Superior temporal gyrus (tissue), 1 donor: Measurements from ENCODE around the gene HSP90AA1.
"Not testable (repeated sequence)": the region's sequence is repeated elsewhere in the genome, so short reads cannot be mapped to it uniquely, and the experiment has no call there.

Experiments
- DNase-seq: peaks from one replicate; pipeline ENCODE4 v3.0.0-alpha.2; 2016; ENCODE audit errors: extremely low spot score

HSP90AA1 gene

DNA sequence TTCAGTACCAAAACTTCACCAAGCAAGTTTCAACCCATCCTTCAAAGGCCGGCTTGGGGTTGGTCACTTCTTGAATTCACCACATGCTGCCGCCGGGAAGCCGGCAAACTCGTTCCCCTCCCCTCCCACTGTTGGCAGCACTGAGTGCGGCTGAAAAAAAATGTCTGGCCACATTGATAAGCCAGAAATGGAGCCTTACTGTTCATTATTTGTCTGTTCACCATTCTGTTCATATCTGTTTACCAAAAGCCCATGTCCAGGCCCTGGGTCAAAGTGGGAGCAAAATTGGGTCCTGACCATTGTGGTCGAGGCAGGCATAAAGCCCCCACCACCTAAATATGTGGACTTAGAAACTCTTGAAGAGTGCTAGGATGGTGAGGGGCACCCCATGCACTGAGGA lies 7.3 kb upstream of the HSP90AA1 start:
- no peak for DNase-seq

DNA sequence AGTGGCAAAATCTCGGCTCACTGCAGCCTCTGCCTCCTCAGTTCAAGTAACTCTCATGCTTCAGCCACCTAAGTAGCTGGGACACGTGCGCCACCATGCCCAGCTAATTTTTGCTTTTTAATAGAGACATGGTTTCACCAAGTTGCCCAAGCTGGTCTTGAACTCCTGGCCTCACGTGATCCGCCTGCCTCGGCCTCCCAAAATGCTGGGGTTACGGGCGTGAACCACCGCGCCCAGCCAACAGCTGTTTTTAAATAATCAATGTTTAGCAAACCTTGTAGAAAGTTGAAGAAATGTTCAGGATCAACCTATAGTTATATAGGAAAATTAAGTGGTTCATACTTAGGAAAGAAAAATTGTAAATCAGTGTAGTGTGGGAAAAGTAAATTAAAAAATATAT lies 6.0 kb upstream of the HSP90AA1 start:
- DNase-seq: no peak

DNA sequence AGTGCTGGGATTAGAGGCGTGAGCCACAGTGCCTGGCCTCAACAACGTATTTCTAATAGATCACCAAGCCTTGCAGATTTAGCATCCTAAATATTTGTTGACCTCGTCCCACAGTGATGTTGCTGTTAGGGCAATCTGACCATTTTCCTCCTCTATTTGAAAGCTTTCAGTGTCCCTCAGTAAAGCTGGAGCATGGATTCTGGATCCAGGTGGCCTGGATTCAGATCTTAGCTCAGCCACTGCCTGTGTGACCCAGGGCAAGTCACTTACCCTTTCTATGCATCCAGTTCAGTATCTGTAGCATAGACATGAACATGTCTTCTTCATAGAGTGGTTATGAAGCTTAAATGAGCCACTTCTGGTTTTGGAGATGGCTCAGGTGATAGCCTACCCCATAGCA lies 3.9 kb upstream of the HSP90AA1 start:
- DNase-seq: no peak

DNA sequence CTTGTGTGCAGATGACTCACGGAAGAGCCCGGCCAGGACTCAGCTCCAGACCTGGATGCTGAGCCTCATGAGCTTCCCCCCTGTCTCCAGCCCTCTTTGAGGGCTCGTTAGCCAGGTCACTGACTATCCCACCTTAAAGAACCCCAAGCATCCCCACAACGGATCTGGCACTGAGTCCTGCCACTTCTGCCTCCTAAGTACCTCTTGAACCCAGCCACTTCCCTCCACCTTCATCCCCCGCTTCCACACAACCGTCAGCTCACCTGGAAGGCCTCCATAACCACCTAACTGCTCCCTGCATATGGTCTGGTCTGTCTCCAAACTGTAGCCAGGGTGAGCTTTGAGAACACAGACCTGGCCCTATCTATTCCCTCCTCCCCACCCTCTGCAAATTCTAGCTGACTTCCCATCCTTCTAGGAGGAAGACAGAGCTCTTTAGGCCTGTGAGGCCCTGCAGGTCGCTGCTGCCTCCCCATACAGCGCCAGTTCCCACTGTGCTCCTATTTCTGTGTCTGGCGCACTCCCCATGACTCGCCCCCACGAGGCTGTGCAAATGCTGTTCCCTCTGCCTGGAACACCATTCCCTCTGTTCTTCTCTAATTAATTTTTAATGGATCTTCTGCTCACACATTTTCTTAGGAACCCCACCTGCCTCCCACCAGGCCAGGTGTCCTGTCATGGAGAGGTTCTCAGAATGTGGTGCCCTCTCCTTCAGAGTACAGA lies 2.9 kb upstream of the HSP90AA1 start:
- no peak for DNase-seq

DNA sequence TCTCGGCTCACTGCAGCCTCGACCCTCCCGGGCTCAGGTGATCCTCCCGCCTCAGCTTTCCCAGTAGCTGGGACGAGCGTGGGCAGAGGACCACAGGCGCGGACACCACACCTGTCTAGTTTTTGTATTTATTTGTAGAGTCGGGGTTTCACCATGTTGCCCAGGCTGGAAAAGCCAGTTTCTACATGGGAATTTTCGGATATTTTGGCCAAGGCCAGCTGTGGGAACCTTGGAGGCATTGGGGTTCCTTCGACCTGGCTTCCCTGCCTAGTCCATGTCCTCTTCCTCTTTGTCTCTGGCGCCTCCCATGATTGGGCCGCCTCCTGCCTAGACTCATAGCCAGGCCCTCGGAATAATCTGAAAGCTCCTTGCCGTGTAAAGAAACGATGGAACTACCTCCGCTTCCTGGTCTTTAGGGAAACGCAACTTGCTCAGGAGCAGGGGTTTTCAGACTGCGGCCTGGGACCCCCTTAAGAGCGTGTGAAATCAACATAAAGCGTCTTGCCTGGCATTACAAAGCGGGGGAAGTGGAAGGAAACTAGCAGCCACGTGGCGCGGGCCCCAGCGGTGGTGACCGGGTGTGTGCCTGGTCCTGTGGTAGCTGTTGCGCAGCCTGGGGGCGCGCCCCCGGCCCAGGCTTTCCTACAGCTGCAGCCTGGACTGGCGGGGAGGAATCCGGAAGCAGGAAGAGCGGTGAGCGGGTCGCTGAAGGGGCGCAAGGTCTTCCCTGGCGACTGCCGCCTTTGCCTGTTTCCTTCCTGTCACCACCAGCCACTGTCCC lies 1.4 kb upstream of the HSP90AA1 start:
- peak; percentile 42 for DNase-seq

DNA sequence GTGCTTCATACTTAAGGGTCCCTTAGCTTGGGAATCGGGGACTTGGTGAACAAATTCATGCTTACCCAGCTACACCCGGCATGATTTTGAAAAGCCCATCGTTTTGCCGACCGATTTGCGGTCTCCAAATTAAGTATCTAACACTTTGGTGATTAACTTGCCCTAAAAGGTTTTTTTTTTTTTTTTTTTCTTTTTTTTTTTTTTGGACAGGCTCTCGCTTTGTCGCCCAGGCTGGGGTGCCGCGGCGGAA lies 843 bp upstream of the HSP90AA1 start:
- DNase-seq: no peak

DNA sequence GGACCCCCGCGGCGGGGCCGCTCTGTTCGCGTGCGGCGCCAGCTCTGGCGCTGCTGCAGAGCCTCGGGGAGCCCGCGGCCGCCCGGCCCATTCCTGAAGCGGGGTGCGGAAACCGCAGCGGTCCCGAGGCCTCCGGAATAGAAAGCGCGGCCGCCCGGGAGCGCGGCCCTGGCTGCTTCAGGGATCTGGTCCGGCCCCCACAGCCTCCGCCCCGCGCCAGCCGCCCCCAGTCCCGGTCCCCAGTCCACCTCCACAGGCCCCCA lies 204 bp downstream of the HSP90AA1 start:
- DNase-seq: no peak

DNA sequence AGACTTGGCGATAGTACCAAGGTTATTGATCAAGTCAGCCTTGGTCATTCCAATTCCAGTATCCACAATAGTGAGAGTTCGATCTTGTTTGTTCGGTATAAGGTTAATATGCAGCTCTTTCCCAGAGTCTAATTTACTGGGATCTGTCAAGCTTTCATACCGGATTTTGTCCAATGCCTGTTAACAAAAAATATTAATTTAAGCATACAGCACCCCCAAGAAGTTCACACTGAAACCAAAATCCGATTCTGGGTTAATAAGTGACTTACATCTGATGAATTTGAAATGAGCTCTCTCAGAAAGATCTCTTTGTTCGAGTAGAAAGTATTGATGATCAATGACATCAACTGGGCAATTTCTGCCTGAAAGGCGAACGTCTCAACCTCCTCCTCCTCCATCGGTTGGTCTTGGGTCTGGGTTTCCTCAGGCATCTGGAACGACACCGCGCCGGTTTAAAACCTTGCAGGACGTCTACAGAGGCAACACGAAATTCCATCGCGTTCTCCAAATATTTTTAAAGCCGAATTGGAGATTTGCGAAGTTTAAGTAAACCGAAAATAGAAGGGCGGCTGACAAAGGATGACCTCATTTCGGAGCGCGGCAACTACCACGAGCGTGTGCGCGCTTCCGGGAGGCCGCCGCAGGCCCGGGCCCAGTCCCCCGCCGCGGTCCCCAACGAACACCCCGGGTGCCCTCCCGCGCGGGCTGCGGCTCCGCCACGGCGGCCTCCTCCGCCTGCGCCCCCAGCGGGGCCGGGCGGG lies 716 bp downstream of the HSP90AA1 start:
- DNase-seq: peak; percentile 66

DNA sequence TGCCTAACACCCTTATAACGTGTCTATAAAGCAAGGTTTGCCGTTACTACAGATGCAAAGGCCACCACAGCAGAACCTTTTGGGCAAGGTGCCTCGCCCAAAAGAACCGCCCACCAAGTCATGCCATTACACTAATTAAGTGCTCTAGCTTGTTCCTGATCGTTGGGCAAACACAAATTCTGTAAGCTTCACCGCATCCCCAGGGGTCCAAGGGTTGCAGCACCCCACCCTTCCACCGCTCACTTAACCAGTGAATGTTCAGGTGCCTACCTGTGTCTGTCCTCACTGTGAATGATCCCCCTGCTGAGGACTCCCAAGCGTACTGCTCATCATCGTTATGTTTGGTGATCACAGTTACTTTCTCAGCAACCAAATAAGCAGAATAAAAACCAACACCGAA lies 1.4 kb downstream of the HSP90AA1 start:
- DNase-seq: no peak

DNA sequence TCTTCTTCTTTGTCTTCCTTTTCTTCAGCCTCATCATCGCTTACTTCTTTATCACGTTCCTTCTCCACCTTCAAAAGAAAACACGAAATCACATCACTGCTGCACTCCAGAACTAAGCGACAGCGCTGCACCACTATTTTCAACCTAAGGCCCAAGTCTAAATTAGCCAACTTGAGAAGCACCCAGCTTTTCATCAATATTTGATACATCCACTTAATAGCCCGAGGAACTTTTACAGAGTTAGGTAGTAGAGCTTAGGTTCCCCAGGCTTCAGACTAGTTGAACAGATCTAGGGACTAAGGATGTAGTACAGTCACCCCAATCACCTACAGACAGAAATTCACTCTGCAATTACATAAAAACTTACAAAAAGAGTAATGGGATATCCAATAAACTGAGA lies 1.9 kb downstream of the HSP90AA1 start:
- no peak for DNase-seq

DNA sequence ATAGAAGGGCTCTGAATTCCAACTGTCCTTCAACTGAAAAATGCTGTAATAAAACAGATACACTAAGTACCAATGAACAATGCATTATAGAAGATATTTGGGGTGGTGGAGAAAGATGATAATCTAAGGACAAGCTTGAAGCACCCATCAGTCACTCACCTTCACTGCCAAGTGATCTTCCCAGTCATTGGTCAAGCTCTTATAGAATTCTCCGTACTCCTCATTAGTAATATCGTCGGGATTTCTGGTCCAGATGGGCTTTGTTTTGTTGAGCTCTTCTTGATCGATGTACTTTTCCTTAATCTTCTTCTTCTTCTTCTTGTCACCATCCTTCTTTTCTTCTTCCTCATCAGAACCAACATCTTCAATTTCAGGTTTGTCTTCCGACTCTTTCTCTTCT lies 2.3 kb downstream of the HSP90AA1 start:
- DNase-seq: not testable (repeated sequence)

DNA sequence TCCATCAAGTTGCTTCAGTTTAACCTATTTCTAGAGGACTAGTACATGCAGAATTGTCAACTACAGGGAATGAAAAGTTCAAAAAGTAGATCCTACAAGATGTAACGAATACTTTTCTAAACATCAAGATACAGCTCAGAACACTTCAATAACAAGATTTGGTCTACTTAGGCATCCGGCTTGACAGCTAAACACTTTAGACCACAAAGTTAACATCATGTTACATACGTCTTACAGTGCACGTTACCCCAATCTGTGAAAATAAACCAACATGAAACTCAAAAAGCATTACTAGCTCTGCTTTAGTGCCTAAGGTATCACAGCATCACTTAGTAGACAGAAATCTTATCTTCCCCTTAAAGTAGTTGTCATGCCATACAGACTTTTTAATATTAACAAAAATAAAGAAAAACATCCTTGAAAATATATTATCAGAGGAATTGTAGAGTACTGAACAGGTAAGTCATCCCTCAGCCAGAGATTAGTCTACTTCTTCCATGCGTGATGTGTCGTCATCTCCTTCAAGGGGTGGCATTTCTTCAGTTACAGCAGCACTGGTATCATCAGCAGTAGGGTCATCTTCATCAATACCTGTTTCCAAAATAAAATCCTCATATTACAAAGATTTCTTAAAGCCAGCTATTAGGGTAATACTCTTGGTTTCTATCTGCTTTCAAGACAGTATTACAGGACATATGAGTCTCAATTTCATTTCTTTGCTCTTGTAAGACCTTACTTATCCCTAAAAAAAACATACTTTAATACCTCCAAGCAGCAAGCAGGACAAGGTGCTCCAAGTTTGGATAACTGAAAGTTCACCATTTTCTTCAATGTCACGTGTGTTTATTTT lies 5.4 kb downstream of the HSP90AA1 start:
- DNase-seq: no peak

DNA sequence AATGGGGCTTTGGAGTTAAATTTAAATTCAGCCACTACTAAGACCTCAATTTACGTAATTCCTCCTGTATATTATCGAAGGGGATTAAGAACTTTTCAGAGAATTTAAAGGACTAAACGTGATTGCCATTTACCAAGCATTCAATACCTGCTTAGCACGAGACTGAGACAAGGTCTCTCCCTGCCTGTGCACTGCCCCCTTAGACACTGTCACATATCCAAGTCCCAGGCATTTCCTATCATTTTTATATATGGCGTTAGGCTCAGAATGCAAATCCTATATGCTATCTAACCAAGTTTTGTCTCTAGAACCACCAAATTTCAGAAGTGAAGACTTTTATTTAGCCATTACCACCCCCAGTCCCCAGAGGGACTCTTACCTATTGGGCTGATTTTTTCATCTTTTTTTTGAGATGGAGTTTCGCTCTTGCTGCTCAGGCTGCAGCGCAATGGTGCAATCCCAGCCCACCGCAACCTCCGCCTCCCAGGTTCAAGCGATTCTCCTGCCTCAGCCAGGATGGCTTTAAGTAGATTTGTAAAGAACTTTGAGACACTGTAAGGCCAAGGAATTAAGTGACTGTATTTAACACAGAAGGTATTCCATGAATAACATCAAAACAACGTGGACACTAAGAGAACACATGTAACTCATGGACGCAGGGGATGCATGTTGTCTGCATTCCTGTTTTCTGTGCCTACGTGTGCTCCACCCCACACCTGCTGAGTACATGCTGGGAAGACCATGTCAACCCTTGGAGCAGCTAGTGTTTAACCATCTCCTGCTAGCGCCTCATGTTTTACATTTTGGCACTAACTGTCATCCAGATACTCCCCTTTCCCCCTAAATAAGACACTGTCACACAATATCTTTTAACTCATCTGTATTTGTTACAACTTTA lies 6.4 kb downstream of the HSP90AA1 start:
- no peak for DNase-seq

DNA sequence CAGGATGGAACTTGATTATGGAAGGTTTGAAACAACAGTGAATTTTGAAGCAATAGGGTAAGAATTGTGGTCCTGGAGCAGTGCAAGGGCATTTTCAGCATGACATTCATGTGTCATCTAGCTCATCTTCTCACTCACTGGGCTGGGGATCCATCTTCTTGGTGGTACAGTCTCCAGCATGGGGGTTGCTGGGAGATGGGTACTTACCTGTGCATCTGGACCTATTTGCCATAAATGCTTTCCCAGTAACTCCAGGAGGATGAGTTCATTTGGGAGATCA lies 7.2 kb downstream of the HSP90AA1 start:
- DNase-seq: no peak

DNA sequence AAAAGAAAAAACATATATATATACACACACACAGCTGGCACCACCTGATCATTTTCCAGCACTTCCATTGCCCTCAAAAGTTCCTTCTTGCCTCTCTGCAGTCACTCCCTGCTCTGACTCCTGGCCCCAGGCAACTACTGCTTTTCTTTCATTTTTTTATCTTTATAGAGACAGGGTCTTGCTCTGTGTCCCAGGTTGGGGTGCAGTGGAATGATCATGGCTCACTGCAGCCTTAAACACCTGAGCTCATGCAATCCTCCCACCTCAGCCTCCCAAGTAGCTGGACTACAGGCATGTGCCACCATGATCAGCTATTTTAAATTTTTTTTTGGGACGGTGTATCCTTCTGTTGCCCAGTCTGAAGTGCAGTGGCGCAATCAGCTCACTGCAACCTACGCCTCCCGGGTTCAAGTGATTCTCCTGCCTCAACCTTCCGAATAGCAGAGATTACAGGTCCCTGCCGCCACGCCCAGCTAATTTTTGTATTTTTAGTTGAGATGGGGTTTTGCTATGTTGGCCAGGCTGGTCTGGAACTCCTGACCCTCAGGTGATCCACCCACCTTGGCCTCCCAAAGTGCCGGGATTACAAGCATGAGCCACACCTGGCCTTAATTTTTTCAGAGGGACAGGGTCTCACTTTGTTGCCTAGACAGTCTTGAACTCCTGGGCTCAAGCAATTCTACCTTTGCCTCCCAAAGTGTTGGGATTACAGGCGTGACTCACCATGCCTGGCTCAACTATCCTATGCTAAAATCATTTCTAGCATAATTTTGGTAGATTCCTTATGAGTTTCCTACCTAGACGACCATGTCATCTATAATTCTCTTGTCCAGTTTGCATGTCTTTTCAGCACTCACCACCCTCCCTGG lies 7.8 kb downstream of the HSP90AA1 start:
- no peak for DNase-seq

DNA sequence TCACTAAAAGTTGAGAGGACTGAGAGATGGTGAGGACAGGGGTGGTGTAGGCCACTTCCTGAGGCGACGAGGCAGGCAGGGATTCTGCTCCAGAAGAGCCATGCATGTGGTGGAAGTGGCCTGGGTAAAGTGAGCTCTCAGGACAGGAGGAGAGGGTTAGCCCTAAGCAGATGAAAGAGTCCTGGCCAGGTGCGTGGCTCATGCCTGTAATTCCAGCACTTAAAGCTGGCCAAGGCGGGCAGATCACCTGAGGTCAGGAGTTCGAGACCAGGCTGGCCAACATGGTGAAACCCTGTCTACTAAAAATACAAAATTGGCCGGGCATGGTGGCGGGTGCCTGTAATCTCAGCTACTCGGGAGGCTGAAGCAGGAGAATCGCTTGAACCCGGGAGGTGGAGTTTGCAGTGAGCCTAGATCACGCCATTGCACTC lies 8.5 kb downstream of the HSP90AA1 start:
- not testable (repeated sequence) for DNase-seq

DNA sequence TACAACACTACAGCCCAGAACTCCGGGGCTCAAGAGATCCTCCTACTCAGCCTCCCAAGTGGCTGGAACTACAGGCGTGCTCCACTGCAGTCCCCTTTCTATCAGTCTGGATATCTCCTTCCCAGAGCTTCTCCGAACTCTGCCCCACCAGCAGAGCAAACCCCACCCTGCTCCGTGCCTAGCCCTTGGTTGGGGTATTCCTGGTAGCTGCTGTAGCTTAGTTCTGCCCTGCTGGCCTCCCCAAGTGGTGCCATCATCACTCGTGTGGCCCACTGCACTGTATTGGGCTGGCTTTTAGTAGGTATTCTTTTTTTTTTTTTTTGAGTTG lies 9.5 kb downstream of the HSP90AA1 start:
- DNase-seq: no peak

DNA sequence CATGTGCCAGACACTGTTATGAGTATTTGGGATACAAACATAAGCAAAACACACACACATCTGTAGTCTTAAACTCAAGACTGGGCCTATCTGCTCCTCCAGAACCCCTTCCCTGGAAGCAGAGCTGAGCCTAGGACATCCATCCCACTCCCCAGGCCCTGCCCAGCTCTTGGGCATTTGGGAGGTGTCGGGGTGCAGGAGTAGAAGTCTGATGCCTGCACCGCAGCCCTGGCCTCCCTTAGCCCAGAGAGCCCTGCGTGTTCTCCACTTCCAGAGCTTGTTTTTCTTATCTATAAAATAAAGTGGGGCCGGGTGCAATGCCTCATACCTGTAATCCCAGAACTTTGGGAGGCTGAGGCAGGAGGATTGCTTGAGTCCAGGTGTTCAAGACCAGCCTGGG lies 11.7 kb downstream of the HSP90AA1 start:
- no peak for DNase-seq

DNA sequence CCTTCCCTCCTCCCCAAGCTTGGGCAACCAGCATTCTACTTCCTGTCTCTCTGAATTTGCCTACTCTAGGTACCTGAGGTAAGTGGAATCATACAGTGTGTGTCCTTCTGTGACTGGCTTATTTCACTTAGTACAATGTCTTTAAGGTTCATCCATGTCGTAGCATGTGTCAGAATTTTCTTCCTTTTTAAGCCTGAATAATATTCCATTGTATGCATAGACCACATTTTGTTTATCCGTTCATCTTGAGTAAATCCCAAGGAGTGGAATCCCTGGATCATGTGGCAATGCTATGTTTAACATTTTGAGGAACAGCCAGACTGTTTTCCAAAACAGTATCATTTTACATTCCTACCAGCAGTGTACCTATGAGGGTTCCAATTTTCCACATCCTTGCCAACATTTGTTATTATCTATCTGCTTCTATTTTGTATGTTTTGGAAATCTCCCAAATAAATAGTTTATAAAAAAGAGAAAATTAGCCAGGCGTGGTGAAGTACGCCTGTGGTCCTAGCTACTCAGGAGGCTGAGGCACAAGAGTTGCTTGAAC lies 12.4 kb downstream of the HSP90AA1 start:
- no peak for DNase-seq

DNA sequence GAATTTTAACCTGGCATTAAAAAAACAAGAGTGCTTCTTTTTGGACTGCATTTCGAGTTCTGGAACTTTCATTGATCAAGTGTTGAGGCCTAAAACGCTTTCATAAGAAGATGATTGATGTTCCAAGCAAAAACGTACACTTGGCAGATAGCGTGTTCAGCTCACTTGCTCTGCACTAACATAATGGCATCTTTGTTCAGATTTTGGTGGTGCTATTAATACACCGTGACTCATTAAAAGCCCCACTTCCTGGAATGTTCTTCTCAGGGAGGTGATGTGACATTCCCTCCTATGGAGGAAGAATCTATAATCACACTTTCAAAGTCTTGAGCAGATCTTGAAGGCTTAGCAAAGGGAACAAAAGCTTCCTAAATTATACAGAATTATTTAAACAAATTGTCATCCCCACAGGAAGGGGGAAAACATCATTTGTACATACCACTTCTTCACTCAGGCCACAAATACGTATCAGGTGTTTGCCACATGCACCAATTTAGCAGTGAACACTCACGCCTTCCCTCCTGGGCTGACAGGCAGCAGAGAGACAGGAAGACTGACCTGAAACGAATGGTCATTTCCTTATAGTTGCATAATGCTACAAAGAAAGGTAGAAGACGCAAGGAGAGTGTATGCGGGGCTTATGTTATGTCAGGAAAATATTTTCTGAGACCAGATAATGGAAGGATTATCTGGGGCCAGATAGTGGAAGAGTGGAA lies 15.4 kb downstream of the HSP90AA1 start:
- no peak for DNase-seq
